Stimulated activated CD4-positive, alpha-beta T cell treated with anti-CD3 and anti-CD28 coated beads, Interleukin-12 subunit alpha, Interleukin-12 subunit beta, amount 100 ng/mL, for 48 hours (primary cell): ENCODE measurements around the gene CD226.
"Not testable (repeated sequence)": the region's sequence is repeated elsewhere in the genome, so short reads cannot be mapped to it uniquely, and the experiment has no call there.

Source experiments
- DNase-seq, 3 donors: peaks; one replicate each; pipeline ENCODE4 v3.0.0-alpha.2; 2020; ENCODE audit warnings: low read depth in 2 of 3, low spot score in 1 of 3

The CD226 gene

DNA sequence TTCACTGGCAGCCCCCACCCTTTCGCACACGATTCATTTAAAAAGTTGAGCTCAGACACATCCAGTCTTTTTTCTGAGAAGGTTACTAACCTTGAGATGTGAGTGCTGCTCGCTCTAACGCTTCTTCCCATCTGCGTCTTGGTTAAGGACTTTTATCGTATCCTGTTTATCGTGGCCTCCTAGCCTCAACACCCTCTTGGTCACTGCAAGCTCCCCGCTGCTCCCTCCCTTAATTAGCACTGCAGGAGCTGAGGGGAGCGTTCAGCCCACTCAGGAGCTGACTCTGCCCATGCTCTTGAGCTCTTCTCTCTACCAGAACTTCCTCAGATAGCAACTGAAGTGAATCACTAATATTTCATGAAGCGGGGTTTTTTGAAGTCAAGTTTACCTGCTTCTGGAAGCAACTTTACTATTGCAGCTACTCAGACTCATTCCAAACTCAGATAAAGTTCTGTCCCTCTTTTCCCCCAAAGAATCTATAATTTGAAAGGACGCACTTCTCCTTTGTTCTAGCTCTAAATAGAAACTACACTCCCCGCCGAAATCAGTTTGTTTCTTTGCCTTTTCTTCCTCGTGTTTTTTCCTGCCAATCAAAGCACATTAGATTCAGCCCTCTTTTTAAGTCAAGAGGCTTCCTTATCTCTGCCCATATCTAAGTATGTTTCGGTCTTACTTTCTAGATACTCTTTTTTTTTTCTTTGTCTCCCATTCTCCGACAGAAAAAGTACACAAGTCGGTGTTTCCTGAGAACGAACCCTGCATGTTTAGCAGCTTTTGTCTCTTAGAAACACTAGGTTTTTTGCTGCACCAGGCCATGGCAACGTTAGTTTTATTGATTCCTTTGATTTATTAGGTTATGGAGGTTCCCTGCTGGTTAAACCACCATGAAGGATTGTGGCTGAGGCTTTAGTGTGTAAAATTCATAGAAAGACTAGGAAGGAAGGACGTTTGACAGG lies 9.3 kb upstream of the CD226 start:
- DNase-seq, result no peak

DNA sequence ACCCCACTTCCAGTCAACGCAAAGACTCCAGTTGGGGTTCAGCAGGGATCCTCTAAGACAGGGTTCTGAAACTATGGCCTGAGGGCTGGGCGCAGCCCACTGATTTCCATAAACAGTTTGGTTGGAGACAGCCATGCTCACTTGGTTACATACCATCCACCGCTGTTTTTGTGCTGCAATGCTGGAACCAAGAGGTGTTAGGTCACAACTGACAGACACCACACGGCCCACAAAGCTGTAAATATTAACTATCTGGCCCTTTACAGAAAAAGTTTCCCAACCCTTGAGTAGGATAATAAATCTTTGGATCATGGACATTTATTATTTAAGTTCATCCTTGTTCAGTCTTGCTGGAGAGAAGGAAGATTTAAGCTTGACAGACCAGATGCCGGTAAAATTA lies 8.4 kb upstream of the CD226 start:
- no peak for DNase-seq

GRCh38 chr18:69954719-69955480 lies 7.2 kb upstream of the CD226 start:
- DNase-seq, result no peak

- DNase-seq, result no peak
These were observed 5.5 kb upstream of the CD226 start for GRCh38 chr18:69953191-69953590.

DNA sequence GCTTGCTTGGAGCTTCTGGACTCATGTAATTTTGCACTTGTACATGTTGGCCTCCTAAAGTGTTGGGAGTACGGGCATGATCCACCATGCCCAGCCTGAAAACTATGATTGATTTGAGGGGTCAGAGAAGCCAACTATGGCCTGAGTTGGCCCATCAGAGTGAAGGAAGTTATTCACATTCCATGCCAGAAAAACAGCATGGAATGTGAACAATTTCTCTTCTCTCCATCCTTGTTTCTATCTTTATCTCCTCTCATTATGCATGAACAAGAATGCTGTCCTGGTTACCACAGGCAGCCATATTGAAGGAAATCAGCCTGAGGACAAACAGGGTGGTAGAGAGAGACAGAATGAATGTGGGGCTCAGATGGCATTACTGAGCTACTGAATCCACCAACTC lies 3.5 kb upstream of the CD226 start:
- DNase-seq, result no peak

GRCh38 chr18:69949538-69949936 lies 1.9 kb upstream of the CD226 start:
- no peak for DNase-seq

DNA sequence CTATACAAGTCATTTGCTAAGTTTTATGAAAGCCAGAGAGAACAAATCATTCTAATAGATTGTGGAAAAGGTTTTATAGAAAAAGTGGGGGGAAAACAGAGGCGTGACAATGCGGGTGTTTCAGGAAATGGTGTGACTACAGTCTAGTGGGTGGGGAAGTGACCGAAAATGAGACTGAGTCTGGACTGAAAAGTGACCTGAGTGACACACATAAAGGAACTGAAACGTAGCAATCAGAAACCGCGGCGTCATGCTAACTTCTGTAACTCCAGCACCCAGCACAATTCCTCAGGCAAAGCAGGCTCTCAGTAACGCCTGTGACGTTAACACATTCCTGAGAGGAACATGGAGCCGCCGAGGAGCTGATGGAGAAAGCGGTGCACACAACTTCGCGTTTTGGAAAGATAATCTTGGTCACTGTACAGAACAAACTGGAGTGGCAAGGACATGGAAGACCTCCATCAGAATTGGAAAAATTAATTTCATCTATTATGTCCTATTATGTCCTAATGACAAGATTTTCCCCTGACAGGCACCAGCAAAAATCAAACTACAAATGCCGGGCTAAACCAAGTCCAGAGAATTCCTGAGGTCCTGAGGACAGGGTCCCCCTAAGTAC lies 1.4 kb upstream of the CD226 start:
- peak in 2 of 3 donors; percentile 53 to 54 for DNase-seq

GRCh38 chr18:69948256-69948655 lies 583 bp upstream of the CD226 start:
- DNase-seq, result no peak

GRCh38 chr18:69946608-69947155 lies 991 bp downstream of the CD226 start:
- no peak for DNase-seq

DNA sequence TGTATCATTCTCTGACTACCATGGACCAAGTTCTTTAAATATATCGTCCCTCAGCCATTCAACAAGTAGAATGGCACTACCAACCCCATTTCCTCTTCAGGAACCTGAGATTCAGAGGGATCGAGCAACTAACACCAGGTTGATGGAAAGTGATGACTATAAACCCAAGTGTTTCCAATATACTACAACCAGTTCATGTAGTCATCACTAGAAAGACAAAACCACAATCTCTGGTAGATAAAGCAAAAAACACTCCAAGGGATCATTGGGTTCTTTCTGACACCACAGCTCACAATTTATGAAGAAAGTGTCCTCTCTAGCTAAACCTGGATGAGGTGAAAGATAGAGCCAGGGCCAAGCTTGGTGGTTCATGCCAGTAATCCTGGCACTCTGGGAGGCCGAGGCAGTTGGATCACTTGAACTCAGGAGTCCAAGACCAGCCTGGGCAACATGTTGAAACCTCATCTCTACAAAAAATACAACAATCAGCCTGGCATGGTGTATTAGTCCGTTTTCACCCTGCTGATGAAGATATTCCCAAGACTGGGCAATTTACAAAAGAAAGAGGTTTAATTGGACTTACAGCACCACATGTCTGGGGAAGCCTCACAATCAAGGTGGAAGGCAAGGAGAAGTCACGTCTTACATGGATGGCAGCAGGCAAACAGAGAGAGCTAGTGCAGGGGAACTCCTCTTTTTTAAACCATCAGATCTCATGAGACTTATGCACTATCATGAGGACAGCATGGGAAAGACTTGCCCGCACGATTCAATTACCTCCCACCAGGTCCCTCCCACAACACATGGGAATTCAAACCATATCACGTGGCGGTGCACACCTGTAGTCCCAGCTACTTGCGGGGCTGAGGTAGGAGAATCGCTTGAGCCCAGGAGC lies 2.2 kb downstream of the CD226 start:
- DNase-seq, result no peak

DNA sequence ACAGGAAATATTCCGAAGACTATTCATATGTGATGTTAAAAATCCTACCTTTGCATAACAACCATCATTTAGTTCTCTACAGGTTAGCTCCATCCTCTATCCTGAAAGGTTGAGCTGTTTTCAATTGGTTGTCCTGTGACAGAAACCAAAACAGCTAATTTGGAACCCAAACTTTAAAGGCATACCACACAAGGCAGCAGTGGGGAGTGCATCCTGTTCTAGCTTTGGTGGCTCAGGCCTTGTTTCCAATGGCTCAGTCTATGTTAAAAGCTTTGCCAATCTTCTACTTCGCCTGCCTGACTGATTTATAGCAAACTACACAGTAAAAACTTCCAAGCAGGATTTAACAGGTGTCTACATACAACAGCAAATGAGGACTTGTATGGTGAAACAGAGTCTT lies 3.2 kb downstream of the CD226 start:
- no peak for DNase-seq

- DNase-seq, result no peak
These were observed 4.7 kb downstream of the CD226 start for GRCh38 chr18:69943021-69943420.

GRCh38 chr18:69941183-69941582 lies 6.5 kb downstream of the CD226 start:
- no peak for DNase-seq

GRCh38 chr18:69939812-69940211 lies 7.9 kb downstream of the CD226 start:
- not testable (repeated sequence) for DNase-seq

DNA sequence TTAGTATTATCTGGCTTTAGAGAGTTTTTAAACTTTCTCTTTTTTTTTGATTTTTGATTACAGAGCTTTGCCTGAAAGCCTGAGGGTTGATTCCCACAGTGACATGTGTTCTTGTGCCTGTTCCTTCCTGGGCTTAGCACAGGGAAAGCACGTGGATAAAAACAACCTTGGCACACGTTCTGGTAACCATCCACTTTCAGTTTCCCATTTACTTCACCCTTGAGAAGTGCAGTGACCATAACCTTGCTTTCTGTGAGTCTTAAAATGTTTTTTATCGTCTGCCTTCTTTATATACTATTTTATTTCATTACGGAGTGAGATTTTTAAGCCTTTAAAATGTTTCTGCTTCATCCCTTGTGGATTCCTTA lies 11.5 kb downstream of the CD226 start:
- no peak for DNase-seq

DNA sequence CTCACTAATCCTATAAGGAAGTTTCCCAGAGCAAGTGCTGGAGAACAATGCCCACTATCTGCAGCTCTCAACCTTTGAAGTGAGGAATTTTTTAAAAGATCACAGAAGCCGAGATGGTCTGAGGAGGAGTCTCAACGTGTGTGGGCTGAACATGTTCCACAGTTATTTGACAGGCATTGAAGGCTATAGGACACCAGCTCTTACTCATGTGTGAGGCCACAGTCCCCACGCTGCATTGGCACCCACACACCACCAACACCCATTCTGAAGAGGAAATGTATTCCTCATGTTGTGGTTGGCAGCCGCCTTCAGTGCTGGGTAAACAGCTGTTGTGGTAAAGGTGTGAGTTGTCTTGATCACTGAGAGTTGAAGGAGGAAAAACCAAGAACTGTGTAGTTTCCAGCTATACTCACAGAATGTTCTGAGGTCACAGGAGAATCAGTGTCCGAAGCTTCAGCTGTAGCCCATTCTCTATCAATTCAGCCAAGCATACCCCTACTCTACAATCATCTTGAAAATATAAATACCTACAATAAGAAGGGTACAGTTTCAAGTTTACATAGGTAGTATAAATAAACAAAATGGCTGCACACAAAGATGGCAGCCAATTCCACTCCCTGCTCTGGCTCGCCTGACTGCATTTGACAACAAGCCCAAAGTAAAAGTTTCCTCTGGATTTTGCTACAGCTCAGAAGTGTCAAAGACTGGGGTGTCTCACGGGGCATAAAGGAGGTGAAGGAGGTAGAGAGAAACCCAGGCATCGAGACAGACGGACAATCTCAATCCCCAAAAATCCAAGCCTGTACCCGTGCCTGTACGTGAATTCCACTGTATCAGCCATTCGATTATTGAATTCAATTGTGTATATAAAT lies 12.1 kb downstream of the CD226 start:
- peak; percentile 72 to 87 (median 77) for DNase-seq

DNA sequence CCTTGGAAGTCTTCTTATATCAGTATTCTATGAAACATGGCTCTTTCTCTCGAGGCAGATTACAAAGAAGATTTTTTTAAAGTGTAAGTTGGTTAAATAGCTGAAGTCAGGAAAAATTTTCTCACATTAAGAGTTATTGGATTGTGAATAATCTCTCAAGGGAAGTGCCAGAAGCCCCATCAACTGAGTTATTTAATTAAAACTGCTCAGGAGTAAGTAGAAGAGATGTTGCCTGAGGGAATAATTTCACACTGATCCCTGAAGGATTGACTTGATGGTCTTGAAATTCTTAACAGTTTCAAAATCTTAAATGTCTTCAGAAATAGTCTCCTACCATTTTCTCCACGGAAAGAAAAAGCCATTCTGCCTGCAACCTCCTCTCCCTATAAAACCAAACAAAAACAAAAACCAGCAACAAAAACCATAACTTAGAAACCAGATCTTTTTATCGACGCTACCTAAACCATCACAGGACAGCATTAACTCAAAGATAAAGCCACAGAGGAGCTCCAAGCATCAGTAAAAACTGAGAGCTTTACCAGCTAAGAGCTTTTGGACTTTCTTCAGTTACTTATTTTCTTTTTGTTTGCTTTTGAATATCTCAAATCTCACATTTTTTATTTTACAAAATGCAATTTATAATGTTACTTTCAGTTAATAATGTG lies 12.9 kb downstream of the CD226 start:
- DNase-seq, result no peak

DNA sequence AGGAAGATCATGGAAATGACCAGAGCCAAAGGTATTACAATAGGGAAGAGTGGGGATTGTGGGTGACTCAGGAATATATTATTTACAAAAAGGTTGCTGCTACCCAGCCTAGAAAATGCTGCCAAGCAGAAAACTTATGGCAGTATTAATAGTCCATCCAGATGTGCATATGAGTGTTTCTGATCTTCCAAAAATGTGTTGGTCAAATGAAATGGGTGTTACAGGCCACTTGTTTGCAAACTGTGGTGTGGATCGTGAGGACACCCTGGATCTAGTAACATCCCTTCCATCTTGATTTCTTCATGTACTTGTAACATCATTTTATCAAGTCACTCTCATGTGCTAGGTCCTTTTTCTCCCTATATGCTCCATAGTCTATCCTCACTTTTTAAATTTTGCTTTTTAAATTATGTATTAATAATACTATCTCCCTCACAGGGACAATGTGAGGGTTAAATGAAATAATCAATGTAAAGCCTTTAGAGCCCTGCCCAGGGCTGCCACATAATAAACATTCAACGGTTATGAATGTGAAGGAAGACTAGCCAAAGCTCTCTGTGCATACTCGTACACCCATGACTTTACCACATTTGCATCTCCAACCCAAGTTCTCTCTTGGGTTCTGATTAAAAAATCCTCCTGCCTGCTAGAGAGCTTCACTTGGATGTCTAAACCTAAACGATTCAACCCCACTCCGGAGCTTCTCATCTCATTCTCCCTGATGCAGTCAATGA lies 18.5 kb downstream of the CD226 start:
- DNase-seq, result no peak
